Head of caudate nucleus (tissue), 42 donors: ENCODE measurements around the gene BRAF.
"Not testable (repeated sequence)": the region's sequence is repeated elsewhere in the genome, so short reads cannot be mapped to it uniquely, and the experiment has no call there.

ENCODE experiments used
- DNase-seq, 42 donors: peaks; one replicate each; pipeline versions ENCODE4 v3.0.0 to v3.0.0-alpha.2; 2020 to 2021; ENCODE audit warnings: mixed read lengths in 7 of 42
- intact Hi-C: fragments of 100-400 bp; cut with DNase I; formaldehyde crosslinking; loops from one replicate; pipeline ENCODE4 v1.15.0; 2022

Gene BRAF

GRCh38 chr7:140924821-140925421 is at the start of gene BRAF:
Gene BRAF (minus strand): TSS chr7:140924929. CDS start chr7:140924703, 226 bp downstream.
- DNase-seq: peak; percentile 82 to 97 (median 94)
- intact Hi-C loops: loop anchor here (10.0 kb wide), 2 partner anchors 90 to 250 kb away; partner anchors contain the start of genes ADCK2 and MRPS33

- DNase-seq: no peak
- intact Hi-C loops: no loop called here
These were observed 48.4 kb upstream of the BRAF start for GRCh38 chr7:140972876-140973829.

- DNase-seq: no peak
- intact Hi-C loops: no loop called here
These were observed 47.6 kb upstream of the BRAF start for GRCh38 chr7:140972344-140972743.

GRCh38 chr7:140967438-140967837 is 42.7 kb upstream of the BRAF start:
- no peak for DNase-seq
- intact Hi-C loops: no loop called here

- intact Hi-C loops: no loop called here
These were observed 42.0 kb upstream of the BRAF start for GRCh38 chr7:140966561-140967233.

GRCh38 chr7:140961117-140961516 is 36.4 kb upstream of the BRAF start:
- intact Hi-C loops: no loop called here
- no peak for DNase-seq

More at GRCh38 chr7:140966561-140967233, 42.0 kb upstream of the BRAF start:
- DNase-seq: no peak

- DNase-seq, intact Hi-C loops: not testable (repeated sequence)
These were observed 32.3 kb upstream of the BRAF start for GRCh38 chr7:140956997-140957396.

- no peak for DNase-seq
These were observed 21.2 kb upstream of the BRAF start for GRCh38 chr7:140945940-140946339.

GRCh38 chr7:140942242-140942641 is 17.5 kb upstream of the BRAF start:
- DNase-seq, intact Hi-C loops: not testable (repeated sequence)

More at GRCh38 chr7:140945940-140946339, 21.2 kb upstream of the BRAF start:
- intact Hi-C loops: no loop called here

GRCh38 chr7:140940898-140941297 is 16.2 kb upstream of the BRAF start:
- no peak for DNase-seq
- intact Hi-C loops: no loop called here

- intact Hi-C loops: no loop called here
- DNase-seq: no peak
These were observed 13.1 kb upstream of the BRAF start for GRCh38 chr7:140937702-140938264.

- intact Hi-C loops: loop anchor here (10.0 kb wide), 2 partner anchors 86 to 254 kb away; partner anchors contain the start of genes ADCK2 and MRPS33
- DNase-seq: no peak
These were observed 4.0 kb upstream of the BRAF start for GRCh38 chr7:140928491-140929309.

- intact Hi-C loops: loop anchor here (10.0 kb wide), 2 partner anchors 87 to 253 kb away; partner anchors contain the start of genes ADCK2 and MRPS33
- DNase-seq: not testable (repeated sequence)
These were observed 3.2 kb upstream of the BRAF start for GRCh38 chr7:140927945-140928344.

GRCh38 chr7:140927351-140927750 is 2.6 kb upstream of the BRAF start:
- intact Hi-C loops: loop anchor here (10.0 kb wide), 2 partner anchors 87 to 253 kb away; partner anchors contain the start of genes ADCK2 and MRPS33
- no peak for DNase-seq

GRCh38 chr7:140926021-140926817 is 1.5 kb upstream of the BRAF start:
- intact Hi-C loops: loop anchor here (10.0 kb wide), 2 partner anchors 89 to 251 kb away; partner anchors contain the start of genes ADCK2 and MRPS33
- no peak for DNase-seq

GRCh38 chr7:140924019-140924820 is 509 bp downstream of the BRAF start:
- peak; percentile 53 to 89 (median 79) for DNase-seq
- intact Hi-C loops: loop anchor here (10.0 kb wide), 2 partner anchors 91 to 249 kb away; partner anchors contain the start of genes ADCK2 and MRPS33
